WTC11 (cell line): ENCODE results near the gene LPIN2. TPM values are rescaled to one million over a fixed set of nuclear protein-coding genes. Genes with fewer than 3 reads are reported as not detected.
A peak's percentile ranks its signal among the peaks of the same experiment; 100 is the strongest.

Experiments used
- ATAC-seq: fragments of 200-7000 bp; cut with Tn5 transposase; 2 replicates; pipeline ENCODE4 v1.10.0; 2021; ENCODE audit warnings: mild to moderate bottlenecking, moderate library complexity
- CTCF ChIA-PET: fragments of 300-600 bp; sonication (Branson Sonifier 250); formaldehyde crosslinking; loops from one replicate; lab custom pipeline; 2021; ENCODE audit warnings: antibody characterized with exemption; lab: Charles Lee
- POLR2A ChIA-PET: fragments of 350-600 bp; sonication (Branson Sonifier 250); formaldehyde crosslinking; loops from one replicate; lab custom pipeline; 2021; ENCODE audit warnings: antibody characterized with exemption; lab: Charles Lee
- DNase-seq: peaks from one replicate; pipeline ENCODE4 v3.0.0; 2021; ENCODE audit warnings: low spot score
- H3K27ac Mint-ChIP-seq: 2 replicates; pipeline ENCODE4 v1.8.0; 2021; ENCODE audit warnings: mixed read lengths
- H3K27me3 Mint-ChIP-seq: 2 replicates; pipeline ENCODE4 v1.8.0; 2021; ENCODE audit warnings: low read depth, mild to moderate bottlenecking, moderate library complexity, mixed read lengths
- H3K36me3 Mint-ChIP-seq: 2 replicates; pipeline ENCODE4 v1.8.0; 2021; ENCODE audit warnings: mixed read lengths
- H3K4me1 Mint-ChIP-seq: 2 replicates; pipeline ENCODE4 v1.8.0; 2022; ENCODE audit warnings: mixed read lengths
- H3K4me3 Mint-ChIP-seq: 2 replicates; pipeline ENCODE4 v1.8.0; 2021; ENCODE audit warnings: mild to moderate bottlenecking, moderate library complexity, mixed read lengths
- H3K9me3 Mint-ChIP-seq: 2 replicates; pipeline ENCODE4 v1.8.0; 2021; ENCODE audit warnings: mixed read lengths
- ATF1 ChIP-seq: sonication (generic); formaldehyde crosslinking; IDR thresholded peaks from 2 replicates; pipeline ENCODE4 v1.8.1; 2023; ENCODE audit warnings: mild to moderate bottlenecking, moderate library complexity, missing genetic modification reagents
- ATF2 ChIP-seq: sonication (generic); formaldehyde crosslinking; IDR thresholded peaks from 2 replicates; pipeline ENCODE4 v1.8.1; 2022; ENCODE audit warnings: low read depth, missing genetic modification reagents, borderline replicate concordance
- ELF4 ChIP-seq: sonication (generic); formaldehyde crosslinking; IDR thresholded peaks from 2 replicates; pipeline ENCODE4 v1.8.1; 2022; ENCODE audit warnings: low read depth, mild to moderate bottlenecking, moderate library complexity, missing genetic modification reagents
- FOXJ3 ChIP-seq: sonication (generic); formaldehyde crosslinking; IDR thresholded peaks from 2 replicates; pipeline ENCODE4 v1.9.0; 2021; ENCODE audit warnings: missing genetic modification reagents, mild to moderate bottlenecking, borderline replicate concordance
- FOXK1 ChIP-seq: sonication (generic); formaldehyde crosslinking; IDR thresholded peaks from 2 replicates; pipeline ENCODE4 v1.8.0; 2022; ENCODE audit warnings: mild to moderate bottlenecking, moderate library complexity, missing genetic modification reagents
- HMGA2 ChIP-seq: fragments of 250-450 bp; sonication (Bioruptor Pico); IDR thresholded peaks from 2 replicates; pipeline ENCODE4 v1.4.0; 2021; ENCODE audit warnings: mild to moderate bottlenecking, moderate library complexity
- MAX ChIP-seq: sonication (generic); formaldehyde crosslinking; IDR thresholded peaks from 2 replicates; pipeline ENCODE4 v1.8.0; 2022; ENCODE audit warnings: mild to moderate bottlenecking, missing genetic modification reagents
- MLX ChIP-seq: sonication (generic); formaldehyde crosslinking; IDR thresholded peaks from 2 replicates; pipeline ENCODE4 v1.8.1; 2023; ENCODE audit warnings: mild to moderate bottlenecking, missing genetic modification reagents, moderate library complexity
- MXD4 ChIP-seq: fragments of 250-450 bp; sonication (Bioruptor Pico); IDR thresholded peaks from 2 replicates; pipeline ENCODE4 v1.8.0; 2021; ENCODE audit warnings: mild to moderate bottlenecking, moderate library complexity, borderline replicate concordance
- NR3C1 ChIP-seq: sonication (generic); formaldehyde crosslinking; conservative IDR thresholded peaks from 2 replicates; pipeline ENCODE4 v1.8.1; 2023; ENCODE audit warnings: low read depth, mild to moderate bottlenecking, missing genetic modification reagents
- RORB ChIP-seq: fragments of 250-450 bp; sonication (Bioruptor Pico); IDR thresholded peaks from 2 replicates; pipeline ENCODE4 v1.9.0; 2021; ENCODE audit warnings: mild to moderate bottlenecking
- SMAD4 ChIP-seq: sonication (generic); formaldehyde crosslinking; IDR thresholded peaks from 2 replicates; pipeline ENCODE4 v1.8.0; 2022; ENCODE audit warnings: mild to moderate bottlenecking, missing genetic modification reagents
- SOX15 ChIP-seq: fragments of 250-450 bp; sonication (Bioruptor Pico); IDR thresholded peaks from 2 replicates; pipeline ENCODE4 v1.9.0; 2021; ENCODE audit warnings: mild to moderate bottlenecking
- TEAD4 ChIP-seq: sonication (generic); formaldehyde crosslinking; IDR thresholded peaks from 2 replicates; pipeline ENCODE4 v1.8.0; 2022; ENCODE audit warnings: mild to moderate bottlenecking, missing genetic modification reagents
- TP53 ChIP-seq: sonication (generic); formaldehyde crosslinking; IDR thresholded peaks from 2 replicates; pipeline ENCODE4 v1.8.1; 2023; ENCODE audit warnings: mild to moderate bottlenecking, missing genetic modification reagents
- ZMAT4 ChIP-seq: fragments of 250-450 bp; sonication (Bioruptor Pico); IDR thresholded peaks from 2 replicates; pipeline ENCODE4 v1.9.0; 2021; ENCODE audit warnings: mild to moderate bottlenecking
- ZNF232 ChIP-seq: sonication (generic); formaldehyde crosslinking; IDR thresholded peaks from 2 replicates; pipeline ENCODE4 v1.8.0; 2022; ENCODE audit warnings: mild to moderate bottlenecking, missing genetic modification reagents
- ZNF317 ChIP-seq: sonication (generic); formaldehyde crosslinking; IDR thresholded peaks from 2 replicates; pipeline ENCODE4 v1.8.1; 2023; ENCODE audit warnings: low read depth, mild to moderate bottlenecking, moderate library complexity, missing genetic modification reagents, borderline replicate concordance
- ZNF671 ChIP-seq: fragments of 250-450 bp; sonication (Bioruptor Pico); IDR thresholded peaks from 2 replicates; pipeline ENCODE4 v1.8.0; 2021; ENCODE audit warnings: mild to moderate bottlenecking
- total RNA-seq: library from RNA; stranded (reverse); gene quantifications from 3 replicates; pipeline ENCODE4 v1.2.3, GENCODE V29; 2021
- TF ChIP-seq, protein P1 (sequence below): sonication (generic); formaldehyde crosslinking; IDR thresholded peaks from 2 replicates; pipeline ENCODE4 v1.8.0; 2022; ENCODE audit warnings: mild to moderate bottlenecking, missing genetic modification reagents
- TF ChIP-seq, protein P2 (sequence below): sonication (generic); formaldehyde crosslinking; IDR thresholded peaks from 2 replicates; pipeline ENCODE4 v1.8.1; 2022; ENCODE audit warnings: missing genetic modification reagents, borderline replicate concordance
- TF ChIP-seq, protein P3 (sequence below): sonication (generic); formaldehyde crosslinking; IDR thresholded peaks from 2 replicates; pipeline ENCODE4 v1.8.0; 2023; ENCODE audit warnings: missing genetic modification reagents
- TF ChIP-seq, protein P4 (sequence below): sonication (generic); formaldehyde crosslinking; IDR thresholded peaks from 2 replicates; pipeline ENCODE4 v1.8.1; 2023; ENCODE audit warnings: mild to moderate bottlenecking, missing genetic modification reagents

The LPIN2 gene
- total RNA-seq, 1 experiment from 2014 or later, result 11.8 TPM

GRCh38 chr18:2998644-2999043 is 14.3 kb downstream of the LPIN2 start:
- no peak for DNase-seq
- peaks cover 20% of the 10 kb centered on the region for H3K9me3 Mint-ChIP-seq
- H3K27ac Mint-ChIP-seq, result peak overlapping the region; percentile 88
- ChIA-PET POLR2A (no interaction called here), CTCF (interaction anchor here (0.6 to 2.7 kb wide), 6 partner anchors 13 to 182 kb away, joined by 3 to 8 read pairs (median 6); no protein-coding TSS in a partner anchor)
- ATAC-seq, result no peak
- H3K27me3 Mint-ChIP-seq, result no peaks in the 10 kb centered on the region
- H3K4me1 Mint-ChIP-seq, result peaks cover 53% of the 10 kb centered on the region
- no peak for TF ChIP-seq ELF4
- TF ChIP-seq MXD4 (CRISPR knock-in tag), result no peak
- TF ChIP-seq NR3C1, result no peak
- no peak for TF ChIP-seq ATF1 (CRISPR knock-in tag)
- TF ChIP-seq, protein P1, sequence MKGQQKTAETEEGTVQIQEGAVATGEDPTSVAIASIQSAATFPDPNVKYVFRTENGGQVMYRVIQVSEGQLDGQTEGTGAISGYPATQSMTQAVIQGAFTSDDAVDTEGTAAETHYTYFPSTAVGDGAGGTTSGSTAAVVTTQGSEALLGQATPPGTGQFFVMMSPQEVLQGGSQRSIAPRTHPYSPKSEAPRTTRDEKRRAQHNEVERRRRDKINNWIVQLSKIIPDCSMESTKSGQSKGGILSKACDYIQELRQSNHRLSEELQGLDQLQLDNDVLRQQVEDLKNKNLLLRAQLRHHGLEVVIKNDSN (CRISPR knock-in tag), result no peak
- H3K4me3 Mint-ChIP-seq, result no peak overlapping the region
- H3K36me3 Mint-ChIP-seq, result peaks cover 30% of the 10 kb centered on the region

DNA sequence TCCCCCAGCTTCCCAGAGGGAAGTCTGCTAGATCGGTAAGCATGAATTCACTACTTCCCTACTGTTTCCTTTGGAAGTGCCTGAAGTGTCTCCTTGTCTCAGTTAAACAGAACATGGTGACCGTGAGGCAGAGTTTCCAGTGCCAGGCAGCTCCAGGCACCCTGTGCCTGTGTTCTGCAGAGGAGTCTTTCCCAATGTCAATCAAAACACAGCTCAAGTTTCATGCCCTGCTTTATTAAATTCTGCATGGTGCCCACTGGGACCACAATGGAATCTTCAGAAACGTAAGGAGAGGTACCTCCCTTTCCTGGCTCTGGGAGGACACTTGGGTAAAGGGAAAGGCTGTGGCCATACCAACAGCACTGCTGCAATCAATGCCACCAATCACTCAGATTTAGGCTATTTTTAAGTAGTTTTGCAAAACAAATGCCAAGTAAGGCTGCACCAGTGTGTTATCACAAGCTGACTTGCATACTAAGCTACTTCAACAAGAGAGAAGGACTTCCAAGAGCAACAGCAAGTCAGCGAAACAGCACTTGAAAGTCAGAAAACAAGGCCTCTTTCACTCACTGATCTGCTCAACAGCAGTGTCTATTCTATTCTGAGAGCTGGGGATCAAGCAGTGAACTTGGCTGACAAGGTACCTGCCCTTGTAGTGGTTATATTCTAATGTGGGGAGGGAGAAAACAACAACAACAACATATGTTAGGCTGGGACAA is 14.9 kb downstream of the LPIN2 start:
- ChIA-PET CTCF (interaction anchor here (1.0 to 2.7 kb wide), 5 partner anchors 13 to 183 kb away, joined by 6 to 8 read pairs (median 6); no protein-coding TSS in a partner anchor), POLR2A (interaction anchor here (0.7 kb wide), 1 partner anchor 9 kb away, joined by 3 read pairs; no protein-coding TSS in a partner anchor)
- Mint-ChIP-seq H3K27ac (peak overlapping the region; percentile 88), H3K9me3 (peaks cover 14% of the 10 kb centered on the region), H3K4me1 (peaks cover 46% of the 10 kb centered on the region), H3K27me3 (no peaks in the 10 kb centered on the region), H3K4me3 (no peak overlapping the region), H3K36me3 (peaks cover 23% of the 10 kb centered on the region)
- DNase-seq (no peak), ATAC-seq (peak; percentile 9; the same call in 1 of the 2 replicates)
- TF ChIP-seq, protein P2, sequence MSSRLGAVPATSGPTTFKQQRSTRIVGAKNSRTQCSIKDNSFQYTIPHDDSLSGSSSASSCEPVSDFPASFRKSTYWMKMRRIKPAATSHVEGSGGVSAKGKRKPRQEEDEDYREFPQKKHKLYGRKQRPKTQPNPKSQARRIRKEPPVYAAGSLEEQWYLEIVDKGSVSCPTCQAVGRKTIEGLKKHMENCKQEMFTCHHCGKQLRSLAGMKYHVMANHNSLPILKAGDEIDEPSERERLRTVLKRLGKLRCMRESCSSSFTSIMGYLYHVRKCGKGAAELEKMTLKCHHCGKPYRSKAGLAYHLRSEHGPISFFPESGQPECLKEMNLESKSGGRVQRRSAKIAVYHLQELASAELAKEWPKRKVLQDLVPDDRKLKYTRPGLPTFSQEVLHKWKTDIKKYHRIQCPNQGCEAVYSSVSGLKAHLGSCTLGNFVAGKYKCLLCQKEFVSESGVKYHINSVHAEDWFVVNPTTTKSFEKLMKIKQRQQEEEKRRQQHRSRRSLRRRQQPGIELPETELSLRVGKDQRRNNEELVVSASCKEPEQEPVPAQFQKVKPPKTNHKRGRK, result no peak
- no peak for TF ChIP-seq NR3C1
- TF ChIP-seq ZNF317 (CRISPR knock-in tag), result no peak
- no peak for TF ChIP-seq MAX (CRISPR knock-in tag)
- no peak for TF ChIP-seq RORB
- no peak for TF ChIP-seq ZMAT4 (CRISPR knock-in tag)

DNA sequence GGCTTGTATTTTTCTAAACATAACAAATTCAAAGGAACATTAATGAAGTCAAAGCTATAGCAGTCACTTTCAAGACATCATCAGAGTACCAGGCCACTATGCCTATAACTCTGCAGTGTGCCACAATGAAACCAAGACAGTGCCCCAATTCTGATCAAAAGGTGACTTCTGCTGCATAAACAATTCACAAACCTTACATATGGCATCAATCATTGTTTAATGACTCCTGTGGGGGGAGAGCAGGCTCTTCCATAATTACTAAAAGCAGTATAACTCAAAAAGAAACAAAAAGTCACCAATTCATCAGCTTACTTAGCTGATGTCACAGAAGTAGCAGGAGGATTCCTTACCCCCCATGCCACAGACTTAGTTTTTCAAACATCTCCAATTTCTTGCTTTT is 15.5 kb downstream of the LPIN2 start:
- H3K27me3 Mint-ChIP-seq, result no peaks in the 10 kb centered on the region
- ChIA-PET CTCF (interaction anchor here (1.8 to 2.7 kb wide), 4 partner anchors 12 to 154 kb away, joined by 6 to 8 read pairs (median 6); no protein-coding TSS in a partner anchor), POLR2A (interaction anchor here (0.7 kb wide), 1 partner anchor 10 kb away, joined by 3 read pairs; no protein-coding TSS in a partner anchor)
- H3K4me1 Mint-ChIP-seq, result peaks cover 40% of the 10 kb centered on the region
- H3K9me3 Mint-ChIP-seq, result peaks cover 12% of the 10 kb centered on the region
- 0 out of 2 replicates have a peak overlapping the region, but pooled peaks have one; percentile 88 for H3K27ac Mint-ChIP-seq
- ATAC-seq (no peak), DNase-seq (no peak)
- peaks cover 19% of the 10 kb centered on the region for H3K36me3 Mint-ChIP-seq
- H3K4me3 Mint-ChIP-seq, result no peak overlapping the region
- TF ChIP-seq, protein P3, sequence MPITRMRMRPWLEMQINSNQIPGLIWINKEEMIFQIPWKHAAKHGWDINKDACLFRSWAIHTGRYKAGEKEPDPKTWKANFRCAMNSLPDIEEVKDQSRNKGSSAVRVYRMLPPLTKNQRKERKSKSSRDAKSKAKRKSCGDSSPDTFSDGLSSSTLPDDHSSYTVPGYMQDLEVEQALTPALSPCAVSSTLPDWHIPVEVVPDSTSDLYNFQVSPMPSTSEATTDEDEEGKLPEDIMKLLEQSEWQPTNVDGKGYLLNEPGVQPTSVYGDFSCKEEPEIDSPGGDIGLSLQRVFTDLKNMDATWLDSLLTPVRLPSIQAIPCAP (CRISPR knock-in tag), result no peak
- TF ChIP-seq TEAD4 (CRISPR knock-in tag) (no peak), FOXK1 (CRISPR knock-in tag) (no peak), HMGA2 (CRISPR knock-in tag) (no peak), ZNF232 (CRISPR knock-in tag) (no peak), MLX (CRISPR knock-in tag) (no peak), ATF2 (CRISPR knock-in tag) (no peak), SOX15 (no peak), SMAD4 (CRISPR knock-in tag) (no peak), TP53 (CRISPR knock-in tag) (no peak), ZNF671 (CRISPR knock-in tag) (no peak), FOXJ3 (CRISPR knock-in tag) (no peak)
- TF ChIP-seq, protein P4, sequence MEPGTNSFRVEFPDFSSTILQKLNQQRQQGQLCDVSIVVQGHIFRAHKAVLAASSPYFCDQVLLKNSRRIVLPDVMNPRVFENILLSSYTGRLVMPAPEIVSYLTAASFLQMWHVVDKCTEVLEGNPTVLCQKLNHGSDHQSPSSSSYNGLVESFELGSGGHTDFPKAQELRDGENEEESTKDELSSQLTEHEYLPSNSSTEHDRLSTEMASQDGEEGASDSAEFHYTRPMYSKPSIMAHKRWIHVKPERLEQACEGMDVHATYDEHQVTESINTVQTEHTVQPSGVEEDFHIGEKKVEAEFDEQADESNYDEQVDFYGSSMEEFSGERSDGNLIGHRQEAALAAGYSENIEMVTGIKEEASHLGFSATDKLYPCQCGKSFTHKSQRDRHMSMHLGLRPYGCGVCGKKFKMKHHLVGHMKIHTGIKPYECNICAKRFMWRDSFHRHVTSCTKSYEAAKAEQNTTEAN, result no peak
